ENCODE measurements around the gene SRCIN1. TPM values are rescaled to one million over a fixed set of nuclear protein-coding genes. Genes with fewer than 3 reads are reported as not detected.
A peak's percentile ranks its signal among the peaks of the same experiment; 100 is the strongest.
"Not testable (repeated sequence)": the region's sequence is repeated elsewhere in the genome, so short reads cannot be mapped to it uniquely, and the experiment has no call there.

SRCIN1 gene, protein sequence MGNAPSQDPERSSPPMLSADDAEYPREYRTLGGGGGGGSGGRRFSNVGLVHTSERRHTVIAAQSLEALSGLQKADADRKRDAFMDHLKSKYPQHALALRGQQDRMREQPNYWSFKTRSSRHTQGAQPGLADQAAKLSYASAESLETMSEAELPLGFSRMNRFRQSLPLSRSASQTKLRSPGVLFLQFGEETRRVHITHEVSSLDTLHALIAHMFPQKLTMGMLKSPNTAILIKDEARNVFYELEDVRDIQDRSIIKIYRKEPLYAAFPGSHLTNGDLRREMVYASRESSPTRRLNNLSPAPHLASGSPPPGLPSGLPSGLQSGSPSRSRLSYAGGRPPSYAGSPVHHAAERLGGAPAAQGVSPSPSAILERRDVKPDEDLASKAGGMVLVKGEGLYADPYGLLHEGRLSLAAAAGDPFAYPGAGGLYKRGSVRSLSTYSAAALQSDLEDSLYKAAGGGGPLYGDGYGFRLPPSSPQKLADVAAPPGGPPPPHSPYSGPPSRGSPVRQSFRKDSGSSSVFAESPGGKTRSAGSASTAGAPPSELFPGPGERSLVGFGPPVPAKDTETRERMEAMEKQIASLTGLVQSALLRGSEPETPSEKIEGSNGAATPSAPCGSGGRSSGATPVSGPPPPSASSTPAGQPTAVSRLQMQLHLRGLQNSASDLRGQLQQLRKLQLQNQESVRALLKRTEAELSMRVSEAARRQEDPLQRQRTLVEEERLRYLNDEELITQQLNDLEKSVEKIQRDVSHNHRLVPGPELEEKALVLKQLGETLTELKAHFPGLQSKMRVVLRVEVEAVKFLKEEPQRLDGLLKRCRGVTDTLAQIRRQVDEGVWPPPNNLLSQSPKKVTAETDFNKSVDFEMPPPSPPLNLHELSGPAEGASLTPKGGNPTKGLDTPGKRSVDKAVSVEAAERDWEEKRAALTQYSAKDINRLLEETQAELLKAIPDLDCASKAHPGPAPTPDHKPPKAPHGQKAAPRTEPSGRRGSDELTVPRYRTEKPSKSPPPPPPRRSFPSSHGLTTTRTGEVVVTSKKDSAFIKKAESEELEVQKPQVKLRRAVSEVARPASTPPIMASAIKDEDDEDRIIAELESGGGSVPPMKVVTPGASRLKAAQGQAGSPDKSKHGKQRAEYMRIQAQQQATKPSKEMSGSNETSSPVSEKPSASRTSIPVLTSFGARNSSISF
- polyA plus RNA-seq: not detected

DNA sequence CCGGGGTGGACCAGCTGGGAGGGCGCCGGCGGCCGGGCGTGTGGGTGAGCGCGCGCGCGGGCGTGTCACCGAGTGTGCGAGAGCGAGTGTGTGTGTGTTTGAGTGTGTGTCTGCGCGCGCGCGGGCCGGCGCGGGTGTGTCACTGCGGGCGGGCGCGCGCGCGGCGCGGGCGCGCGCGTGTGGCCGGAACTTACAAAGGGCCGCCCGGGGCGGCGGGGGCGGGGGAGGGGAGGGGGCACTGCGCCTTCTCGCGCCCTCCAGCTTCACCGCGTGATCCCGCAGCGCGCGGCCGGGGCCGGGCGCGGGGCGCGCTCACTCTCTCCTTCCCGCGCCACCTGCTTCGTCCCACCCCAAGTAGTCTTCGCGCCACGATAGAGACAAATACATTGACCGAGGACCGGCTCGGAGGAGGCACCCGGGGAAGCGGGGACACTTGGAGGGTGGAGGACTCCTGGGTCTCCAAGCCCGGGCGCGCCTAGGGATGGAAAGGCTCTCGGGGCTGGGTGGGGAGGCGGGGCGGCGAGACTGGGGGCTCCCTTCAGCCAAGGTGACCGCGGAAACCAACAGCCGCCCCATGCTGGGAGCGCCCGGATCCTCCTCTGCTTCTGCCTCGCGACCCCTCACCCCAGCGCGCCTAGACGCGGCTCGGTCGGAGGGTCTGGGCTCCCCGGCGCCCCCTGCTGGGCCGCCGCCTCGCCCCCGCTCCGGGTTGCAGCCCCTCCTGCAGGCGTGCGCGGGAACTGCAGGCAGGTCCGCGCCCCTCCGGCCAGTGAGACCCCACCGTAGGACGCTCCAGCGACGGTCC lies at the start of gene SRCIN1:
Gene SRCIN1, minus strand, starts transcription at position 112 of the 805 bp plus-strand sequence. CDS start 247 bp downstream, outside the sequence.
- no peak within 1 kb of the TSS for H3K27ac Mint-ChIP-seq
- peaks cover 51% of the 10 kb centered on the region for H3K27me3 Mint-ChIP-seq
- H3K9me3 Mint-ChIP-seq: peaks cover 0 to 2% (median 0%) of the 10 kb centered on the region in 3 donors
- H3K4me1 Mint-ChIP-seq: peaks cover 4 to 6% (median 4%) of the 10 kb centered on the region in 3 donors
- peak within 1 kb of the TSS; percentile 35 to 86 (median 78) for H3K4me3 Mint-ChIP-seq
- H3K36me3 Mint-ChIP-seq: no peaks in the 10 kb centered on the region

DNA sequence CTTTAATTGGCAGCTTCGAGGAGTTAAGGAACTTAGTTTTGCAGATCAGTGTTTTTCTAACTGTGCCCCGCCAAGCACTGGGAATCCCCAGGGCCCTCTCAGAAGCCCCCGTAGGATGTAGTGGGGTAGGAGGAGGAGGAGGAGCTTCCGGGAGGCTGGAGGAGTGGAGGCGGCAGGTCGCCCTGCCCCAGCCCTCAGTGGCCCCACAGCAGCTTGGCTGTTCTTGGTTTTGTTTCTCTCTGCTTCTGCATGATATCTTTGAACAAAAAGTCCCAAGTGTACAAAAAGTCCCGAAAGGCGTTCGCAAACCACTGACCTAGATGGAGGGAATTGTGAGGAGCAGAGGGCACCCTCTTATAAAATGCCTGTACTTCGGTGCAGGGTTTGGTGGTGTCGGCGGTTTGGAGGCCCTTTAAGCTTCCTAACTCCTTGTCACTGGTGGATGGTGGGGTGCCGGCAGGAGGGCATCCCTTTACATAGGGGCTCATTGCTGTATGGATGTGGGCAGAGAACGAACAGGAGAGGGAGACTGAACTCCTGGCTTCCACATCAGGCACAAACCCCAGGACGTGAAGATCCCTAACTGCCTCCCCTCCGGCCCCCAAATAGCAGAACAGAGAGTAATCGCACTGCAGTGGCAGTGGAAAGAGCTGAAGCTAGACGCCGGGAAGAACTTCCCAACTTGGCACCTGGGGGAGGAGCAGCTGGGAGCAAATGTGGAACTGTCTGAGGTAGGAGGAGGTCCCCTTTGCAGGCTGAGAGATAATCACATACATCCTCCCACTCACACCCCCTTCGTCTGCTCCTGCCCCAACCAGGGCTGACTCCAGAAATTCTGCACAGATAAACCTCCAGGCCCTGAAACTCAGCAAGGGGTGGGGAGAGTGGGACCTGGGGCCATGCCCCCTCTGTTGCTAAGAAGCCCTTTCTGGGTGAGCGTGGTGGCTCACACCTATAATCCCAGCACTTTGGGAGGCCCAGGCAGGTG lies 49.0 kb upstream of the SRCIN1 start:
- no peak overlapping the region for H3K4me3 Mint-ChIP-seq
- peaks cover 0 to 7% (median 5%) of the 10 kb centered on the region in 3 donors for H3K4me1 Mint-ChIP-seq
- no peaks in the 10 kb centered on the region for H3K9me3 Mint-ChIP-seq
- H3K27me3 Mint-ChIP-seq: peaks cover 39% of the 10 kb centered on the region
- no peaks in the 10 kb centered on the region for H3K36me3 Mint-ChIP-seq
- no peak overlapping the region for H3K27ac Mint-ChIP-seq

DNA sequence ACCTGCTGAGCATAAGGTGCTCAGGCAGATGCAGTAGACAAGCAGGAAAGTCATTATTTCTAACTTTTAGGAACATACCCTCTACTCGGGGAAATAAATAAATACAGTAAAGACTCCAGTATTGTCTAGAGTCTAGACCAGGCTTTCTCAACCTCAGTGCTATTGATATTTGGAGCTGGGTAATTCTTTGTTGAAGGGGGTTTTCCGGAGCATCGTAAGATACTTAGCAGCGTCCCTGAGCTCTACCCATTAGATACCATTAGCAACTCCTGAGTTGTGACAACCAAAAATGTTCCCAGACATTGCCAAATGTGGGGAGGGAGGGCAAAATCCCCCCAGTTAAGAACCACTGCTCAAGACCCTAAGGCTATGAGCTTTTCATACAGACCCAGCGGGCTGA lies 47.9 kb upstream of the SRCIN1 start:
- peaks cover 38% of the 10 kb centered on the region for H3K27me3 Mint-ChIP-seq
- H3K36me3 Mint-ChIP-seq: no peaks in the 10 kb centered on the region
- peaks cover 0 to 7% (median 5%) of the 10 kb centered on the region in 3 donors for H3K4me1 Mint-ChIP-seq
- H3K4me3 Mint-ChIP-seq: peak overlapping the region in 1 of 4 donors; percentile 12
- H3K9me3 Mint-ChIP-seq: no peaks in the 10 kb centered on the region
- H3K27ac Mint-ChIP-seq: no peak overlapping the region

DNA sequence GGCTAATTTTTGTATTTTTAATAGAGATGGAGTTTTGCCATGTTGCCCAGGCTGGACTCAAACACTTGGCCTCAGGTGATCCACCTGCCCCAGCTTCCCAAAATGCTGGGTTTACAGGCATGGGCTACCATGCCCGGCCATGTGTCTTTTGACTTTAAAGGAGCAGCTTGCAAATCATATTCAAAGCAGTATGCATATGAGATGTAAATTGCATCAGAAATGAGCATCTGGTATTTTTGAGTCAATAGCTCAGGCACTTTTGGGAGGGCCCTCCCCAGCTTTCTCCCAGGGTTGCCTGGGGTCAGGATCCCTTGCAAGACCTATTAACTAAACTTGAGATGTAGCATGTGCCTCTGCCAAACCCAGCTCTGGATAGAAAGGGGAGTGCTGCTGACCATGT lies 47.5 kb upstream of the SRCIN1 start:
- H3K9me3 Mint-ChIP-seq: no peaks in the 10 kb centered on the region
- H3K4me3 Mint-ChIP-seq: no peak overlapping the region
- H3K27ac Mint-ChIP-seq: no peak overlapping the region
- H3K27me3 Mint-ChIP-seq: peaks cover 34% of the 10 kb centered on the region
- no peaks in the 10 kb centered on the region for H3K36me3 Mint-ChIP-seq
- peaks cover 0 to 6% (median 5%) of the 10 kb centered on the region in 3 donors for H3K4me1 Mint-ChIP-seq

DNA sequence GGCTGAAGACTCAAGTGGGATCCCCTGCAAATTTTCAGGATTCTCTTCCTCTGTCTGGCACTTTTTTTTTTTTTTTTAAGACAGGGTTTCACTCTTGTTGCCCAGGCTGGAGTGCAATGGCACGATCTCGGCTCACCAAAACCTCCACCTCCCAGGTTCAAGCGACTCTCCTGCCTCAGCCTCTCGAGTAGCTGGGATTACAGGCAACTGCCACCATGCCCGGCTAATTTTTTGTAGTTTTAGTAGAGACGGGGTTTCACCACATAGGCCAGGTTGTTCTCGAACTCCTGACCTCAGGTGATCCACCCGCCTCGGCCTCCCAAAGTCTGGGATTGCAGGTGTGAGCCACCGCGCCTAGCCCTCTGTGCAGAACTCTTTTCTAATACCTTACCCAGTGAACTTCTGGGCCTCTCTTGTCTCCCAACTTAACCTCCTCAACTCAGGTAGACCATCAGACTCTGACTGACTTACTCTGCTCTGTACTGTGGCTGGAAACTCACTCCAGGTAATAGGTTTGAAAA lies 45.0 kb upstream of the SRCIN1 start:
- H3K9me3 Mint-ChIP-seq, H3K4me1 Mint-ChIP-seq, H3K36me3 Mint-ChIP-seq, H3K4me3 Mint-ChIP-seq: not testable (repeated sequence)
- Mint-ChIP-seq H3K27ac (peak overlapping the region in 1 of 3 donors; percentile 62), H3K27me3 (peaks cover 22% of the 10 kb centered on the region)

DNA sequence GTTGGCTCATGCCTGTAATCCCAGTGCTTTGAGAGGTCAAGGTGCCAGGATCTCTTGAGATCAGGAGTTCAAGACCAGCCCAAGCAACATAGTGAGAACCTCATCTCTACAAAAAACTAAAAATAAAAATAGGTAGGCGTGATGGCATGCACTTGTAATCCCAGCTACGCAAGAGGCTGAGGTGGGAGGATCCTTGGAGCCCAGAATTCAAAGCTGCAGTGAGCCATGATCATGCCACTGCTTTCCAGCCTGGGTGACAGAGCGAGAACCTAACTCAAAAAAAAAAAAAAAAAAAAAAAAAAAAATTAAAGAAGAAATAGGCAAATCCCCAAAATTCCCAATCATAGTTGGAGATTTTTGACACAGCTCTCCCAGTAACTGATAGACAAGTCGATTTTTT lies 32.2 kb upstream of the SRCIN1 start:
- Mint-ChIP-seq H3K4me1 (peaks cover 0 to 2% (median 0%) of the 10 kb centered on the region in 3 donors), H3K27ac (no peak overlapping the region)

DNA sequence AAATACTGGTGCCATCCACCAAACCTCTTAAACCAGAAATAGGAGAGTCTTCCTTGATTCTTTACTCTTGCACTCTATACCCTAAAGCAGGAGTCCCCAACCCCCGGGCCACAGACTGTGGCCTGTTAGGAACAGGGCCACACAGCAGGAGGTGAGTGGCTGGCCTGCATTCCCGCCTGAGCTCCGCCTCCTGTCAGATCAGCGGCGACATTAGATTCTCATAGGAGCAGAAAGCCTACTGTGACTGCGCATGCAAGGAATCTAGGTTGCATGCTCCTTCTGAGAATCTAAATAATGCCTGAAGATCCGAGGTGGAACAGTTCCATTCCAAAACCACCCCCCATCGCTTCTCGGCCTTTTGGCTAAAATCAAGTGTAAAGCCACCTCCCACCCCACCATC lies 30.3 kb upstream of the SRCIN1 start:
- no peak overlapping the region for H3K27ac Mint-ChIP-seq
- H3K4me1 Mint-ChIP-seq: peaks cover 0 to 2% (median 0%) of the 10 kb centered on the region in 3 donors
- peaks cover 19% of the 10 kb centered on the region for H3K27me3 Mint-ChIP-seq
- no peaks in the 10 kb centered on the region for H3K9me3 Mint-ChIP-seq
- no peak overlapping the region for H3K4me3 Mint-ChIP-seq
- H3K36me3 Mint-ChIP-seq: peaks cover 4% of the 10 kb centered on the region

More for the DNA sequence above, 32.2 kb upstream of the SRCIN1 start:
- Mint-ChIP-seq H3K27me3 (peaks cover 19% of the 10 kb centered on the region), H3K9me3 (no peaks in the 10 kb centered on the region), H3K36me3 (peaks cover 4% of the 10 kb centered on the region), H3K4me3 (no peak overlapping the region)

DNA sequence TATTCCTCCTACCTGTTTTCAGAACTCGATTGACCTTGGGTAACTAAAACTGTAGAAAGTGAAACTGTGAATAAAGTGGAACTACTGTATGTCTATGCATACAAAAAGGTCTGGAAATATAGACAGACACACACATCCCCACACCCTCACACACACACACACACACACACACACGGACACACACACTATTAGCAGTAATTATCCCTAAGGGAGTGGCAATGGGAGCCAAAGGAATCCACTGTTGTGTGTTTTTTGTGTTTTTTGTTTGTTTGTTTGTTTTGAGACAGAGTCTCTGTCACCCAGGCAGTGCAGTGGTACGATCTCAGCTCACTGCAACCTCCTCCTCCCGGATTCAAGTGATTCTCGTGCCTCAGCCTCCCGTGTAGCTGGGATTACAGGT lies 26.6 kb upstream of the SRCIN1 start:
- Mint-ChIP-seq H3K4me1 (peaks cover 0 to 2% (median 0%) of the 10 kb centered on the region in 3 donors), H3K36me3 (peaks cover 4% of the 10 kb centered on the region), H3K27ac (no peak overlapping the region), H3K4me3 (peak overlapping the region in 1 of 4 donors; percentile 65), H3K9me3 (peaks cover 0 to 3% (median 0%) of the 10 kb centered on the region in 3 donors), H3K27me3 (peaks cover 14% of the 10 kb centered on the region)

DNA sequence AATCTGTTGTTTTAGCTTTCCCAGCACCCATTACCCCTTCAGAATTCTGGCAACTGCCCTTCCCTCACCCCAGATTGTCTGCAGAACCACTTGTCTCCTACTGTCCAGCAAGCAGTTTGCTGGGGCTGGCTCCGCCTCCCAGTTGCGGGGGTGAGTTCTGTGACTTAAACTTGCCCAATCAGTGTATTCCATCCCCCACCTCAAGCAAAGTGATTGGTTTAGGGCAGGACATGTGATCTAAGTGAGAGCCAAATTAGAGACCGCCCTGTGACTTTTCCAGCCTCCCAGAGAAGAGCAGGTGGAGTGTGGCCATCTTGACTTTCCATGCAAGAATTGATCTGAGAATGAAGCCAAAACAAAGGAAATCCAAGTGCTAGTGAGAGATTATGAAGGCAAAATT lies 22.7 kb upstream of the SRCIN1 start:
- peaks cover 0 to 5% (median 0%) of the 10 kb centered on the region in 3 donors for H3K9me3 Mint-ChIP-seq
- peaks cover 13% of the 10 kb centered on the region for H3K27me3 Mint-ChIP-seq
- no peaks in the 10 kb centered on the region for H3K36me3 Mint-ChIP-seq
- peak overlapping the region in 1 of 3 donors; percentile 16 for H3K27ac Mint-ChIP-seq
- no peak overlapping the region for H3K4me3 Mint-ChIP-seq
- H3K4me1 Mint-ChIP-seq: peaks cover 5 to 6% (median 6%) of the 10 kb centered on the region in 3 donors

DNA sequence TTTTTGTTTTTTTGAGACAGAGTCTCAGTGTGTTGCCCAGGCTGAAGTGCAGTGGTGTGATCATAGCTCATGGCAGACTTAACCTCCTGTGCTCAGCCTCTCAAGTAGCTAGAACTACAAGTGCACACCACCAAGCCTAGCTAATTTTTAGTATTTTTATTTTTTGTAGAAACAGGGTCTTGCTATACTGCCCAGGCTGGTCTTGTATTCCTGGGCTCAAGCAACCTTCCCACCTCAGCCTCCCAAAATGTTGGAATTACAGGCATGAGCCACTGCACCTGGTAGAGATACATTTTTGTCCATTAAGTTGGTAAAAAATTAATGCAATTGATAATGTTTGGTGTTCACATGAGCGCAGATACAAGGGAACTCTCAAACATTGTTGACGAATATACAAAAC lies 22.2 kb upstream of the SRCIN1 start:
- Mint-ChIP-seq H3K27ac (peak overlapping the region in 1 of 3 donors; percentile 16), H3K4me1 (peaks cover 5 to 6% (median 6%) of the 10 kb centered on the region in 3 donors), H3K36me3 (no peaks in the 10 kb centered on the region), H3K27me3 (peaks cover 14% of the 10 kb centered on the region), H3K9me3 (peaks cover 0 to 5% (median 0%) of the 10 kb centered on the region in 3 donors), H3K4me3 (no peak overlapping the region)

DNA sequence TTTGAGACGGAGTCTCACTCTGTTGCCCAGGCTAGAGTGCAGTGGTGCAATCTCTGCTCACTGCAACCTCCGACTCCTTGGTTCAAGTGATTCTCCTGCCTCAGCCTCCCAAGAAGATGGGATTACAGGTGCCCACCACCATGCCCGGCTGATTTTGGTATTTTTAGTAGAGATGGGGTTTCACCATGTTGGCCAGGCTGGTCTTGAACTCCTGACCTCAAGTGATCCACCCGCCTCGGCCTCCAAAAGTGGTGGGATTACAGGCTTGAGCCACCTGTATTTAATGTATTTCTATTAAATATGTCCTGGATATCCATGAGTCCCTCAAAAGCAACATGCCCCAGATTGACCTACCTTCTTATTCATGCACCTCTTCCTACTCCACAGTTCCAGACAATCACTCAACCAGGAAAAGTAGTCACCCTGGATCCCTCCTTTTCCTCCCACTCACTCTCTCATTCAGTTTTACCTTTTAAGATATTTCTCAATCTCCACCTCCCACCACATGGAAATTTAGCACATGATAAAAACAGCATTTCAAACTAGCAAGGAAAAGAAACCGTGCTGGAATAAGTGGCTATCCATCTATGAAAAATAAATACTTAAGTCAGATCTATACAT lies 21.0 kb upstream of the SRCIN1 start:
- H3K27me3 Mint-ChIP-seq: peaks cover 20% of the 10 kb centered on the region
- H3K9me3 Mint-ChIP-seq, H3K4me1 Mint-ChIP-seq, H3K36me3 Mint-ChIP-seq, H3K4me3 Mint-ChIP-seq: not testable (repeated sequence)
- H3K27ac Mint-ChIP-seq: peak overlapping the region in 1 of 3 donors; percentile 32

DNA sequence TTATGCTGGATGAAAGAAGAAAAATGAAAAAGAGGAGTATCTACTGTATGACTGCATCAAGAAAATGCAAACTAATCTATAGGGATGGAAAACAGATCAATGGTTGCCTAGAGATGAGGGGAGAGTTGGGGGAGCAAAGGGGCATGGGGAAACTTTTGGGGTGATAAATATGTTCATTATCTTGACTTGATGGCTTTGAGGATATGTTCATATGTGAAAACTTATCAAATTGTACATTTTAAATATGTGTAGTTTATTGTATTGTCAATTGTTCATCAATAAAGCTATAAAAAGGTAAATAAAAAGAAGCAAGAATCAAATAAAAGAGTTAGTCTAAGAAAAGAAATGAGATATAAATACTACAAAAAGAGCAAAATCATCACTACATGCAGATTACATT lies 19.7 kb upstream of the SRCIN1 start:
- peaks cover 28% of the 10 kb centered on the region for H3K27me3 Mint-ChIP-seq
- peaks cover 5 to 6% (median 6%) of the 10 kb centered on the region in 3 donors for H3K4me1 Mint-ChIP-seq
- H3K27ac Mint-ChIP-seq: no peak overlapping the region
- H3K36me3 Mint-ChIP-seq: no peaks in the 10 kb centered on the region
- H3K4me3 Mint-ChIP-seq: peak overlapping the region in 1 of 4 donors; percentile 63
- peaks cover 0 to 5% (median 0%) of the 10 kb centered on the region in 3 donors for H3K9me3 Mint-ChIP-seq

Measured in IgD-negative memory B cell (primary cell).